Measurements from ENCODE around the gene ST6GAL1.

ST6GAL1 gene

GRCh38 chr3:187120326-187120725 lies 190.0 kb downstream of the ST6GAL1 start:
- no peaks in the 10 kb centered on the region for H3K27me3 ChIP-seq
- H3K9me3 ChIP-seq, result no peaks in the 10 kb centered on the region
- H3K4me3 ChIP-seq (ENCODE audit: low read depth in 1 of 2, low read length in 1 of 2), result no peak overlapping the region
- H3K4me1 ChIP-seq (ENCODE audit: control insufficient read depth in 1 of 2, insufficient read depth in 1 of 2, low read depth in 1 of 2, low read length in 1 of 2), result no peaks in the 10 kb centered on the region
- H3K27ac ChIP-seq, result no peak overlapping the region
- TF ChIP-seq CTCF (IDR thresholded peaks at IDR 0.05), result no peak
- H3K36me3 ChIP-seq, result no peaks in the 10 kb centered on the region

- TF ChIP-seq CTCF (IDR thresholded peaks at IDR 0.05), result no peak
- no peaks in the 10 kb centered on the region for H3K27me3 ChIP-seq
- H3K9me3 ChIP-seq, result no peaks in the 10 kb centered on the region
- no peaks in the 10 kb centered on the region for H3K4me1 ChIP-seq (ENCODE audit: control insufficient read depth in 1 of 2, insufficient read depth in 1 of 2, low read depth in 1 of 2, low read length in 1 of 2)
- H3K36me3 ChIP-seq, result no peaks in the 10 kb centered on the region
- no peak overlapping the region for H3K27ac ChIP-seq
- H3K4me3 ChIP-seq (ENCODE audit: low read depth in 1 of 2, low read length in 1 of 2), result no peak overlapping the region
Measured at GRCh38 chr3:187122261-187122660, 191.9 kb downstream of the ST6GAL1 start.

- Histone ChIP-seq H3K27me3 (no peaks in the 10 kb centered on the region), H3K4me1 (ENCODE audit: control insufficient read depth in 1 of 2, insufficient read depth in 1 of 2, low read depth in 1 of 2, low read length in 1 of 2) (no peaks in the 10 kb centered on the region), H3K27ac (no peak overlapping the region), H3K36me3 (no peaks in the 10 kb centered on the region), H3K9me3 (no peaks in the 10 kb centered on the region), H3K4me3 (ENCODE audit: low read depth in 1 of 2, low read length in 1 of 2) (no peak overlapping the region)
- TF ChIP-seq CTCF (IDR thresholded peaks at IDR 0.05), result no peak
Measured at GRCh38 chr3:187125319-187126031, 195.1 kb downstream of the ST6GAL1 start.

All from neutrophil (primary cell).